Activated CD4-positive, alpha-beta T cell treated with anti-CD3 and anti-CD28 coated beads for 36 hours (primary cell): Measurements from ENCODE around the gene SLC17A4. TPM values are rescaled to one million over a fixed set of nuclear protein-coding genes. Genes with fewer than 3 reads are reported as not detected.

Experiments
- ATAC-seq: fragments of 200-7000 bp; cut with Tn5 transposase; one replicate; pipeline ENCODE4 v1.10.0; 2021; ENCODE audit warnings: mild to moderate bottlenecking, moderate library complexity
- CTCF ChIA-PET: fragments of 350-600 bp; sonication (Branson Sonifier 250); formaldehyde crosslinking; loops from one replicate; lab custom pipeline; 2021; ENCODE audit warnings: antibody characterized with exemption; lab: Charles Lee
- POLR2A ChIA-PET: fragments of 350-600 bp; sonication (Branson Sonifier 250); formaldehyde crosslinking; loops from one replicate; lab custom pipeline; 2021; ENCODE audit warnings: antibody characterized with exemption, inconsistent platforms; lab: Charles Lee
- DNase-seq: peaks from one replicate; pipeline ENCODE4 v3.0.0-alpha.2; 2020
- H3K27ac Mint-ChIP-seq: one replicate; pipeline ENCODE4 v1.8.0; 2021; ENCODE audit warnings: mixed read lengths
- H3K27me3 Mint-ChIP-seq: one replicate; pipeline ENCODE4 v1.8.0; 2021; ENCODE audit warnings: mixed read lengths
- H3K36me3 Mint-ChIP-seq: one replicate; pipeline ENCODE4 v1.8.0; 2021; ENCODE audit warnings: low read depth, mixed read lengths
- H3K4me1 Mint-ChIP-seq: one replicate; pipeline ENCODE4 v1.8.0; 2021; ENCODE audit warnings: mixed read lengths
- H3K4me3 Mint-ChIP-seq: one replicate; pipeline ENCODE4 v1.8.0; 2021; ENCODE audit warnings: mild to moderate bottlenecking, moderate library complexity, mixed read lengths
- H3K9me3 Mint-ChIP-seq: one replicate; pipeline ENCODE4 v1.8.0; 2021; ENCODE audit warnings: low read depth, mixed read lengths
- intact Hi-C, 2 experiments: fragments of 100-400 bp; cut with DNase I in 1 of 2; cut with micrococcal nuclease in 1 of 2; formaldehyde crosslinking; loops; one replicate each; pipeline versions ENCODE4 v1.14.2 to v1.15.1; 2022 to 2024; cut with DNase I, micrococcal nuclease
- total RNA-seq, 2 experiments: library from RNA; stranded (reverse); gene quantifications; one replicate each; pipeline ENCODE4 v1.2.3, GENCODE V29; 2021

Gene SLC17A4
- total RNA-seq, 2 experiments from 2014 or later: not detected

DNA sequence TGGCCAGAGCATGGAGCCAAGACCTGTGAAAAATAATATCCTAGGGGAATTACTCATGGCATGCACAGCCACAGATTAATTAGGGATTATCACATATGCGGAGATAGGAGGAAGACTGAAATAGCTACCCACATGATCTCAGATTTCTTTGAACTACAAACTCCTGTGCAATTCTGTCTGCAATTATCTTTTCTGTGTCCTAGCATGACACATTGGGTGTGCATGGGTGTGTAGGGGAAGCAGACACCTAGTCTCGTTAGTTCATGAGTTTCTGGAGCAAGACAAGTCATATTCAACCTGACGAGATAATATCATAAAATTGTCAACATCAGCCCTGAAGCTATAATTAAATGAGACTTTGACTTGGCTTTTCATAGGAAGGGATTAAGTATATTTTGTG, 3.6 kb upstream of the SLC17A4 start:
- DNase-seq (no peak), ATAC-seq (no peak)
- Mint-ChIP-seq H3K36me3 (no peaks in the 10 kb centered on the region), H3K9me3 (no peaks in the 10 kb centered on the region), H3K27ac (no peak overlapping the region), H3K4me1 (no peaks in the 10 kb centered on the region), H3K4me3 (no peak overlapping the region), H3K27me3 (peaks cover 5% of the 10 kb centered on the region)
- POLR2A ChIA-PET: no interaction called here
- CTCF ChIA-PET: interaction anchor here (0.8 to 1.3 kb wide), 2 partner anchors 31 to 131 kb away, joined by 3 read pairs; no protein-coding TSS in a partner anchor
- intact Hi-C loops: no loop called here

GRCh38 chr6:25753079-25753478, 1.5 kb upstream of the SLC17A4 start:
- Mint-ChIP-seq H3K27ac (no peak overlapping the region), H3K27me3 (peaks cover 10% of the 10 kb centered on the region), H3K9me3 (no peaks in the 10 kb centered on the region), H3K4me1 (no peaks in the 10 kb centered on the region), H3K4me3 (no peak overlapping the region), H3K36me3 (no peaks in the 10 kb centered on the region)
- ChIA-PET CTCF (interaction anchor here (1.3 kb wide), 1 partner anchor 12 kb away, joined by 4 read pairs; no protein-coding TSS in a partner anchor), POLR2A (no interaction called here)
- no peak for ATAC-seq
- no peak for DNase-seq
- intact Hi-C loops: no loop called here

DNA sequence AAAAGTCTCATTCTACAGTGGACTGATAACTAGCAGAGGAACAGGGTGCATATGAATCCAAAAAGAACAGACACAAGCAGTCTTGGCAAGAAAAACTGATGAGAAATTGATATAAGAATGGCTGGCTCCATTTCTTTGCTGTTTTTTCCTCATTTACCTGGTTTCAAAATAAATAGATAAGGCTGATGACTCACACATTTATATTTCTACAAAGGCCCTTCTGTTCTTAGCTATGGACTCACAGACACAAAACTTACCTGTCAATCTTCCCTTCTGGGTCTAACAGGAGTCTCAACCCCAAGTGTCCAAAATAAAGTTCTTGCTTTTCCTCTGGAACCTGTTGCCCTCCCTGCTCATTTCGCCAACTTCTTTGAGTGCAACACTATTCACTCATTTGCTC, 941 bp downstream of the SLC17A4 start:
- no peak overlapping the region for H3K27ac Mint-ChIP-seq
- CTCF ChIA-PET: interaction anchor here (1.1 kb wide), 1 partner anchor 11 kb away, joined by 3 read pairs; no protein-coding TSS in a partner anchor

DNA sequence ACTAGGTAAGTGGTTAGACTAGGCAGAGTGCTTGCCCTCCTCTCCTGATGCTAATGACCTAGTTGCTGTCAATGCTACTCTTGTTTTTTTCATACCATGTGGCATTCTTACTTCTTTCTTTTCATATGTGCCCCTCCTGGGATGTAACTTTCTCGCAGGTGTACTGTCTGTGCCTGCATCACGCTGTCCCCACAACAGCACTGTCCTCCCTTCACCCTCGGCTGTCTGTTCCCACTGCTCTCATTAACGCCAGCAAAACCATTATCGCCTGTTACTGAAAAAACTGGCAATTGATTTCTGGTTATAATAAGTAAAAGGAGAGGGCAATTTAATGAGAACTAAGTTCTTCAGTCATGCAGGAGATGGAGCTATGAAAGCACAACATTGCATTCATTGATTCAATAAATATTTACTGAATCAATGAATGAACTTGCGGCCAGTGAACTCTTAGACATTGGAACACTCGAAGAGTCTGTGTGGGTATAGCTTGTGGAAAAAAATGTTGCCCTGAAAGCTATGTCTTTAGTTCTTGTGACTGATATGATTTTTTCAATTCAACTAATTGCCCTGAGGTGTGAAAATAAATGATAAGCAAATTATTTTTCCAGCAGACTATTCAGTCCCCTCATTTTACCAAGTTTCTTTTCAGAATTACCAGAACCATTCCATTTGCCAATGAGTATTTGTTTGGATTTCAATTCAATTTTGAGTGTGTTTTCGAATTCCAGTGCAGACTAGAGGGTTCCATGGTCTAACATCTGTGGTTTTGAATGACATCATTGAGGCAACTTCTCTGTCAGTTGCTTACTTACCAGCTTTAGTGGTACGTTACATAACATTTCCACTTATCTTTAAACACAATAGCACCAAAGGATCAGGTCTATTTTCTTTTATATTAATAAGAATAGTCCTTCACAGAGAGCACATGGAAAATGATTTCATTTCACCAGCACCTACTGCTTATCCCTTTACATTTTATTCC, 2.1 kb downstream of the SLC17A4 start:
- ChIA-PET POLR2A (no interaction called here), CTCF (interaction anchor here (0.7 to 1.7 kb wide), 3 partner anchors 11 to 540 kb away, joined by 3 to 4 read pairs (median 3); no protein-coding TSS in a partner anchor)
- no peak overlapping the region for H3K27ac Mint-ChIP-seq
- intact Hi-C loops: no loop called here
- H3K9me3 Mint-ChIP-seq: no peaks in the 10 kb centered on the region
- H3K4me3 Mint-ChIP-seq: no peak overlapping the region
- no peaks in the 10 kb centered on the region for H3K36me3 Mint-ChIP-seq
- ATAC-seq (no peak), DNase-seq (no peak)
- no peaks in the 10 kb centered on the region for H3K4me1 Mint-ChIP-seq
- peaks cover 15% of the 10 kb centered on the region for H3K27me3 Mint-ChIP-seq

More for the DNA sequence above, 941 bp downstream of the SLC17A4 start:
- Mint-ChIP-seq H3K9me3 (no peaks in the 10 kb centered on the region), H3K36me3 (no peaks in the 10 kb centered on the region), H3K27me3 (peaks cover 15% of the 10 kb centered on the region), H3K4me3 (no peak overlapping the region), H3K4me1 (no peaks in the 10 kb centered on the region)
- intact Hi-C loops: no loop called here
- DNase-seq: no peak
- ATAC-seq: no peak
- POLR2A ChIA-PET: no interaction called here

- no peak overlapping the region for H3K4me3 Mint-ChIP-seq
- no peak for ATAC-seq
These were observed 3.5 kb downstream of the SLC17A4 start for GRCh38 chr6:25757936-25758642.

GRCh38 chr6:25764611-25765010, 10.1 kb downstream of the SLC17A4 start:
- ChIA-PET POLR2A (no interaction called here), CTCF (interaction anchor here (1.3 kb wide), 1 partner anchor 23 kb away, joined by 5 read pairs; no protein-coding TSS in a partner anchor)
- Mint-ChIP-seq H3K36me3 (no peaks in the 10 kb centered on the region), H3K9me3 (no peaks in the 10 kb centered on the region), H3K4me3 (no peak overlapping the region), H3K27me3 (peaks cover 9% of the 10 kb centered on the region), H3K27ac (no peak overlapping the region), H3K4me1 (no peaks in the 10 kb centered on the region)
- DNase-seq (no peak), ATAC-seq (no peak)
- intact Hi-C loops: no loop called here

More at GRCh38 chr6:25757936-25758642, 3.5 kb downstream of the SLC17A4 start:
- no peaks in the 10 kb centered on the region for H3K4me1 Mint-ChIP-seq
- no peaks in the 10 kb centered on the region for H3K36me3 Mint-ChIP-seq
- no peak overlapping the region for H3K27ac Mint-ChIP-seq
- peaks cover 15% of the 10 kb centered on the region for H3K27me3 Mint-ChIP-seq
- ChIA-PET CTCF (interaction anchor here (0.5 to 1.7 kb wide), 2 partner anchors 9 to 14 kb away, joined by 3 to 4 read pairs; no protein-coding TSS in a partner anchor), POLR2A (no interaction called here)
- no peaks in the 10 kb centered on the region for H3K9me3 Mint-ChIP-seq
- intact Hi-C loops: no loop called here
- DNase-seq: no peak

GRCh38 chr6:25768566-25768965, 14.0 kb downstream of the SLC17A4 start:
- Mint-ChIP-seq H3K27me3 (peaks cover 9% of the 10 kb centered on the region), H3K9me3 (no peaks in the 10 kb centered on the region), H3K27ac (no peak overlapping the region), H3K36me3 (no peaks in the 10 kb centered on the region), H3K4me1 (no peaks in the 10 kb centered on the region), H3K4me3 (no peak overlapping the region)
- ATAC-seq (no peak), DNase-seq (no peak)
- ChIA-PET POLR2A (no interaction called here), CTCF (interaction anchor here (0.8 kb wide), 1 partner anchor 46 kb away, joined by 3 read pairs; no protein-coding TSS in a partner anchor)
- intact Hi-C loops: no loop called here

- POLR2A ChIA-PET: no interaction called here
- peaks cover 10% of the 10 kb centered on the region for H3K27me3 Mint-ChIP-seq
- H3K9me3 Mint-ChIP-seq: no peaks in the 10 kb centered on the region
- intact Hi-C loops: no loop called here
- no peak for ATAC-seq
- no peak for DNase-seq
- no peak overlapping the region for H3K27ac Mint-ChIP-seq
- H3K36me3 Mint-ChIP-seq: no peaks in the 10 kb centered on the region
- CTCF ChIA-PET: interaction anchor here (0.6 kb wide), 1 partner anchor 216 kb away, joined by 4 read pairs; no protein-coding TSS in a partner anchor
- H3K4me1 Mint-ChIP-seq: no peaks in the 10 kb centered on the region
- H3K4me3 Mint-ChIP-seq: no peak overlapping the region
These were observed 15.4 kb downstream of the SLC17A4 start for GRCh38 chr6:25769983-25770382.

GRCh38 chr6:25774120-25774715, 19.7 kb downstream of the SLC17A4 start:
- DNase-seq (no peak), ATAC-seq (no peak)
- H3K36me3 Mint-ChIP-seq: no peaks in the 10 kb centered on the region
- H3K27me3 Mint-ChIP-seq: peaks cover 14% of the 10 kb centered on the region
- intact Hi-C loops: no loop called here
- peaks cover 23% of the 10 kb centered on the region for H3K4me1 Mint-ChIP-seq
- no peak overlapping the region for H3K27ac Mint-ChIP-seq
- CTCF ChIA-PET: no interaction called here
- no peak overlapping the region for H3K4me3 Mint-ChIP-seq
- no peaks in the 10 kb centered on the region for H3K9me3 Mint-ChIP-seq
- POLR2A ChIA-PET: no interaction called here

DNA sequence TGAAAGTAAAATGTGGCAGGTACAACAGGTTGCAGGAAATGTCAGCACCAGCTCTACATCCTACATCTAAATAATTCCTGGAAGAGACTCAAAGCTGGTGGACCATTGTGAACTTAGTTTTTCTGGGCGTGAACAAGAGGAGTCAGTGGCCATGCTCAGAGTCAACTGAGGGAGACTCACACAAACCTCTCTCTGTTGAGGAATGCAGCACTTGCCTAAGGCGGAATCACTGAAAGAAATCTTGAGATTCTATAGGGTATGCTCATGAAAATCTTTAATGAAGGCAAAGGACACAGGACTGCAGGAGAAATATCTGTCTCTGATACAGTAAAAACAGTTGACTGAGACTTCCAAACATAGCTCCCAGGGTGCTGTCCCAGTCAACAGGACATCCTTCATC, 22.5 kb downstream of the SLC17A4 start:
- Mint-ChIP-seq H3K36me3 (no peaks in the 10 kb centered on the region), H3K27me3 (peaks cover 14% of the 10 kb centered on the region), H3K4me1 (peaks cover 23% of the 10 kb centered on the region), H3K27ac (no peak overlapping the region), H3K4me3 (no peak overlapping the region), H3K9me3 (no peaks in the 10 kb centered on the region)
- intact Hi-C loops: no loop called here
- POLR2A ChIA-PET: no interaction called here
- CTCF ChIA-PET: interaction anchor here (1.6 kb wide), 1 partner anchor 57 kb away, joined by 3 read pairs; no protein-coding TSS in a partner anchor
- ATAC-seq: no peak
- no peak for DNase-seq
